Activated naive CD8-positive, alpha-beta T cell treated with anti-CD3 and anti-CD28 coated beads for 36 hours (primary cell): ENCODE measurements around the gene RBFOX1. TPM values are rescaled to one million over a fixed set of nuclear protein-coding genes. Genes with fewer than 3 reads are reported as not detected.
"Not testable (repeated sequence)": the region's sequence is repeated elsewhere in the genome, so short reads cannot be mapped to it uniquely, and the experiment has no call there.

Experiments used
- DNase-seq: peaks from one replicate; pipeline ENCODE4 v3.0.0; 2021
- H3K27ac Mint-ChIP-seq: one replicate; pipeline ENCODE4 v1.8.0; 2022; ENCODE audit warnings: mild to moderate bottlenecking, moderate library complexity, mixed read lengths
- H3K27me3 Mint-ChIP-seq: one replicate; pipeline ENCODE4 v1.8.0; 2022; ENCODE audit warnings: mild to moderate bottlenecking, mixed read lengths
- H3K36me3 Mint-ChIP-seq: one replicate; pipeline ENCODE4 v1.8.0; 2021; ENCODE audit warnings: mild to moderate bottlenecking, mixed read lengths
- H3K4me1 Mint-ChIP-seq: one replicate; pipeline ENCODE4 v1.8.0; 2021; ENCODE audit warnings: mixed read lengths
- H3K4me3 Mint-ChIP-seq: one replicate; pipeline ENCODE4 v1.8.0; 2022; ENCODE audit warnings: mild to moderate bottlenecking, moderate library complexity, mixed read lengths
- H3K9me3 Mint-ChIP-seq: one replicate; pipeline ENCODE4 v1.8.0; 2022; ENCODE audit warnings: mixed read lengths
- total RNA-seq, 2 experiments: library from RNA; stranded (reverse); gene quantifications; one replicate each; pipeline ENCODE4 v1.2.3, GENCODE V29; 2021

Gene RBFOX1
- total RNA-seq, 2 experiments from 2014 or later: not detected

- Mint-ChIP-seq H3K27ac (no peak overlapping the region), H3K36me3 (no peaks in the 10 kb centered on the region), H3K4me3 (no peak overlapping the region), H3K4me1 (no peaks in the 10 kb centered on the region), H3K9me3 (no peaks in the 10 kb centered on the region), H3K27me3 (no peaks in the 10 kb centered on the region)
- DNase-seq: no peak
These were observed 155.1 kb downstream of the RBFOX1 start for GRCh38 chr16:7487574-7488323.

- Mint-ChIP-seq H3K4me3 (no peak overlapping the region), H3K9me3 (peaks cover 1% of the 10 kb centered on the region), H3K36me3 (no peaks in the 10 kb centered on the region), H3K27ac (no peak overlapping the region), H3K27me3 (no peaks in the 10 kb centered on the region), H3K4me1 (no peaks in the 10 kb centered on the region)
- no peak for DNase-seq
These were observed 159.5 kb downstream of the RBFOX1 start for GRCh38 chr16:7492122-7492521.

- no peaks in the 10 kb centered on the region for H3K27me3 Mint-ChIP-seq
- peaks cover 1% of the 10 kb centered on the region for H3K9me3 Mint-ChIP-seq
- H3K4me1 Mint-ChIP-seq: no peaks in the 10 kb centered on the region
- H3K4me3 Mint-ChIP-seq: no peak overlapping the region
- no peaks in the 10 kb centered on the region for H3K36me3 Mint-ChIP-seq
- DNase-seq: no peak
- H3K27ac Mint-ChIP-seq: no peak overlapping the region
These were observed 160.5 kb downstream of the RBFOX1 start for GRCh38 chr16:7493133-7493532.

GRCh38 chr16:7497691-7498090 lies 165.0 kb downstream of the RBFOX1 start:
- no peaks in the 10 kb centered on the region for H3K27me3 Mint-ChIP-seq
- no peak for DNase-seq
- H3K4me3 Mint-ChIP-seq: no peak overlapping the region
- H3K27ac Mint-ChIP-seq: no peak overlapping the region
- no peaks in the 10 kb centered on the region for H3K4me1 Mint-ChIP-seq
- peaks cover 1% of the 10 kb centered on the region for H3K9me3 Mint-ChIP-seq
- H3K36me3 Mint-ChIP-seq: no peaks in the 10 kb centered on the region

- no peak for DNase-seq
- Mint-ChIP-seq H3K27ac (no peak overlapping the region), H3K4me1 (no peaks in the 10 kb centered on the region), H3K9me3 (peaks cover under 1% of the 10 kb centered on the region), H3K36me3 (no peaks in the 10 kb centered on the region), H3K27me3 (no peaks in the 10 kb centered on the region), H3K4me3 (no peak overlapping the region)
These were observed 169.2 kb downstream of the RBFOX1 start for GRCh38 chr16:7501868-7502267.

- not testable (repeated sequence) for H3K36me3 Mint-ChIP-seq, H3K27me3 Mint-ChIP-seq
These were observed 170.0 kb downstream of the RBFOX1 start for GRCh38 chr16:7502591-7503157.

GRCh38 chr16:7503666-7504065 lies 171.0 kb downstream of the RBFOX1 start:
- H3K4me3 Mint-ChIP-seq: no peak overlapping the region
- H3K9me3 Mint-ChIP-seq: no peaks in the 10 kb centered on the region
- H3K4me1 Mint-ChIP-seq: no peaks in the 10 kb centered on the region
- no peaks in the 10 kb centered on the region for H3K27me3 Mint-ChIP-seq
- no peak overlapping the region for H3K27ac Mint-ChIP-seq
- DNase-seq: no peak
- no peaks in the 10 kb centered on the region for H3K36me3 Mint-ChIP-seq

More at GRCh38 chr16:7502591-7503157, 170.0 kb downstream of the RBFOX1 start:
- H3K9me3 Mint-ChIP-seq, H3K4me1 Mint-ChIP-seq, H3K4me3 Mint-ChIP-seq, H3K27ac Mint-ChIP-seq, DNase-seq: not testable (repeated sequence)

GRCh38 chr16:7504844-7505243 lies 172.2 kb downstream of the RBFOX1 start:
- DNase-seq: no peak
- Mint-ChIP-seq H3K4me3 (no peak overlapping the region), H3K4me1 (no peaks in the 10 kb centered on the region), H3K36me3 (no peaks in the 10 kb centered on the region), H3K9me3 (no peaks in the 10 kb centered on the region), H3K27ac (no peak overlapping the region), H3K27me3 (no peaks in the 10 kb centered on the region)

- no peaks in the 10 kb centered on the region for H3K36me3 Mint-ChIP-seq
- no peak overlapping the region for H3K27ac Mint-ChIP-seq
- H3K4me3 Mint-ChIP-seq: no peak overlapping the region
- H3K4me1 Mint-ChIP-seq: no peaks in the 10 kb centered on the region
- no peak for DNase-seq
- no peaks in the 10 kb centered on the region for H3K27me3 Mint-ChIP-seq
- no peaks in the 10 kb centered on the region for H3K9me3 Mint-ChIP-seq
These were observed 172.8 kb downstream of the RBFOX1 start for GRCh38 chr16:7505495-7505894.

- no peak overlapping the region for H3K27ac Mint-ChIP-seq
- H3K4me1 Mint-ChIP-seq: no peaks in the 10 kb centered on the region
- H3K36me3 Mint-ChIP-seq: no peaks in the 10 kb centered on the region
- DNase-seq: no peak
- H3K4me3 Mint-ChIP-seq: no peak overlapping the region
- H3K9me3 Mint-ChIP-seq: no peaks in the 10 kb centered on the region
- H3K27me3 Mint-ChIP-seq: no peaks in the 10 kb centered on the region
These were observed 173.7 kb downstream of the RBFOX1 start for GRCh38 chr16:7506363-7506762.

- Mint-ChIP-seq H3K4me3 (no peak overlapping the region), H3K27ac (no peak overlapping the region), H3K27me3 (no peaks in the 10 kb centered on the region), H3K36me3 (no peaks in the 10 kb centered on the region), H3K4me1 (no peaks in the 10 kb centered on the region), H3K9me3 (peaks cover 1% of the 10 kb centered on the region)
- no peak for DNase-seq
These were observed 176.0 kb downstream of the RBFOX1 start for GRCh38 chr16:7508656-7509055.

- no peak for DNase-seq
- H3K27me3 Mint-ChIP-seq: no peaks in the 10 kb centered on the region
- H3K4me3 Mint-ChIP-seq: no peak overlapping the region
- H3K9me3 Mint-ChIP-seq: peaks cover 5% of the 10 kb centered on the region
- no peaks in the 10 kb centered on the region for H3K4me1 Mint-ChIP-seq
- no peaks in the 10 kb centered on the region for H3K36me3 Mint-ChIP-seq
- H3K27ac Mint-ChIP-seq: no peak overlapping the region
These were observed 177.4 kb downstream of the RBFOX1 start for GRCh38 chr16:7509963-7510601.

- Mint-ChIP-seq H3K27ac (no peak overlapping the region), H3K27me3 (no peaks in the 10 kb centered on the region), H3K4me1 (no peaks in the 10 kb centered on the region), H3K4me3 (no peak overlapping the region), H3K9me3 (peaks cover 5% of the 10 kb centered on the region), H3K36me3 (no peaks in the 10 kb centered on the region)
- no peak for DNase-seq
These were observed 179.1 kb downstream of the RBFOX1 start for GRCh38 chr16:7511549-7512260.

GRCh38 chr16:7512503-7512902 lies 179.9 kb downstream of the RBFOX1 start:
- DNase-seq: no peak
- no peak overlapping the region for H3K4me3 Mint-ChIP-seq

GRCh38 chr16:7513429-7513828 lies 180.8 kb downstream of the RBFOX1 start:
- Mint-ChIP-seq H3K27me3 (no peaks in the 10 kb centered on the region), H3K27ac (no peak overlapping the region), H3K4me3 (no peak overlapping the region), H3K36me3 (no peaks in the 10 kb centered on the region), H3K4me1 (no peaks in the 10 kb centered on the region), H3K9me3 (peaks cover 5% of the 10 kb centered on the region)
- no peak for DNase-seq

More at GRCh38 chr16:7512503-7512902, 179.9 kb downstream of the RBFOX1 start:
- no peaks in the 10 kb centered on the region for H3K27me3 Mint-ChIP-seq
- peaks cover 5% of the 10 kb centered on the region for H3K9me3 Mint-ChIP-seq
- H3K4me1 Mint-ChIP-seq: no peaks in the 10 kb centered on the region
- H3K27ac Mint-ChIP-seq: no peak overlapping the region
- H3K36me3 Mint-ChIP-seq: no peaks in the 10 kb centered on the region
